Anterior cingulate cortex (tissue), 58 donors: ENCODE results near the gene ACAP3.

ENCODE experiments used
- DNase-seq, 58 donors: peaks; one replicate each; lab custom pipeline; 2025; lab: John Stamatoyannopoulos, UW

The ACAP3 gene

DNA sequence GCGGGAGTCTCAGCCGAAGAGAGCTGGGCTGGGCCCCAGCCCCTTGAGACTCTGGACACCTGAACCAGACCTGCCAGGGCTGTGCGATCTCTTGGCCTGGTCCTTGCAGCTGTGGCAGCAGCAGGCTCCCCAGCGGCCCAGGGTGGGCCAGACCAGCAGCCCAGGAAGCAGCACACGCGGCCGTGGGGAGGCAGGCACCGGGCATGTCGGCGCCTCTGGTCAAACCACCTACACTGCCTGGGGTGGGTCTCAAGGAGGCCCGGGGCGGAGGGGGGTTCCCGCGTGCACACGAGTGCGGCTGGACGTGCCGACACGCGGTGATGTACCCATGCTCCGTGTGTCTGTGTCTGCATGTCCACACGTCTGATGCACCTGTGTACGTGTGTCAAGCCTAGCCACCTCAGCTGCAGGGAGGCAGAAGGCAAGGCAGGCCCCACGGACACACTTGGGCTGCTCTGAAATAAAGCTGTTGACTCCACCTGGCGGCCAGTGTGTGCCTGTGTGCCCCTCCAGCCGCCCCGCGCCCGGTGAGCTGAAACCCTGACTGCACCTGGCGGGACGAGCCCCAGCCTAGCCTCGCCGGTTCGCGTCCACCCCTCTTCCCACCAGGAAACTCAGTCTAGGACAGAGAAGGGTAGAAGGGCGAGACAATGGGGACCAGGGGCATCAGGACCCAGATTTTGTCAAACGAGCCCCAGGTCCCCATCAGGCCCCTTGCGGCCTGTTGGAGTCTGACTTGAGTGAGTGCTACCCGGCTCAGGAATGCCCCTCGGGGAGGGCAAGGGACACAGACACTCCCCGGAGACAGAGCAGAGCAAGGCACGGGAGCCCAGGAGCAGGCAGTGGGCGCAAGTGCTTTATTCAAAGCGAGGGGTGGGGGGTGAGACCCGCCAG lies 15.9 kb downstream of the ACAP3 start:
- peak in 16 of 58 donors; percentile 11 to 54 (median 34) for DNase-seq

DNA sequence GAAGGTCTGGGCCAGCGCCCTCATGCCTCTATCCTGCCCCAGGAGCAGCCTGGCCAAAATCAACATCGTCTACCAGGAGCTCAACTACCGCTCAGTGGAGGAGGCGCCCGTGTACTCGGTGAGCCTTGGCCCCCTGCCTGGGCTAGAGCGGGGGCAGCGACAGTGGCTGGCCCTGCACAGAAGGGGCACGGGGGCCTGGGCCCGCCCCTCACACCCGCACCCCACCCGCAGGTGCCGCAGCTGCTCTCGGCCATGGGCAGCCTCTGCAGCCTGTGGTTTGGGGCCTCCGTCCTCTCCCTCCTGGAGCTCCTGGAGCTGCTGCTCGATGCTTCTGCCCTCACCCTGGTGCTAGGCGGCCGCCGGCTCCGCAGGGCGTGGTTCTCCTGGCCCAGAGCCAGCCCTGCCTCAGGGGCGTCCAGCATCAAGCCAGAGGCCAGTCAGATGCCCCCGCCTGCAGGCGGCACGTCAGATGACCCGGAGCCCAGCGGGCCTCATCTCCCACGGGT lies 16.7 kb downstream of the ACAP3 start:
- DNase-seq = peak in 1 of 58 donors; percentile 30

GRCh38 chr1:1290238-1290731 lies 17.4 kb downstream of the ACAP3 start:
- peak in 8 of 58 donors; percentile 9 to 52 (median 32) for DNase-seq

- DNase-seq = no peak
Observed at GRCh38 chr1:1287288-1288110, 20.2 kb downstream of the ACAP3 start.

DNA sequence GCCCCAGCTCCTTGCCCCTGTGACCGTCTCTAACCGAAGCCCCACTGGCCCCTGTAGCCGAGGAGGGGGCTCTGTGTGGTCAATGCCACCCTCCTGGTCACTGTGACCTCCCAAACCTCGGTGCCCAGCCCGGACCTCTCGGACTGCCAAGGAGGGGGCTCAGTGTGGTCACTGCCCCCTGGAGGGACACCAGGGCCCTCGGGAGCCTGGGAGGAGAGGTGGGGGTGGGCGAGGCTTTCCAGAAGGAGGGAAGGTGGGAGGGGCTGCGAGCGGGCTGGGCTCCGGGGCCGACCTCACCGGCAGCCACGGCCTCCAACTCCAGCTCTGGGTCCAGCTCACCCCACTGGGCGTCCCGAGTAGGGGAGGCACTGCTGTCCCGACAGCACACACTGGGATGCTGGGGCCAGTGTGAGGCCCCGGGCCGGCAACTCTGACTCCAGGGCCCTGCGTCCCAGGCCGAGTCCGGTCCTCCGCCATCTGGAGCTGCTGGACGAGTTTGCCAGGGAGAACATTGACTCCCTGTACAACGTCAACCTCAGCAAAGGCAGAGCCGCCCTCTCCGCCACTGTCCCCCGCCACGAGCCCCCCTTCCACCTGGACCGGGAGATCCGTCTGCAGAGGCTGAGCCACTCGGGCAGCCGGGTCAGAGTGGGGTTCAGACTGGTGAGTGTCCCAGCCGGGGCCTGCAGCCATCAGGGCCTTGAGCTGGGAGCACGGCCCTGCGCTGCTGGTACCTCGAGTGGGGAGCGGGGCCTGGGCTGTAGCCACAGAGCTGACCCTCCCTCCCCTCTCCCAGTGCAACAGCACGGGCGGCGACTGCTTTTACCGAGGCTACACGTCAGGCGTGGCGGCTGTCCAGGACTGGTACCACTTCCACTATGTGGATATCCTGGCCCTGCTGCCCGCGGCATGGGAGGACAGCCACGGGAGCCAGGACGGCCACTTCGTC lies 21.1 kb downstream of the ACAP3 start:
- DNase-seq = no peak

DNA sequence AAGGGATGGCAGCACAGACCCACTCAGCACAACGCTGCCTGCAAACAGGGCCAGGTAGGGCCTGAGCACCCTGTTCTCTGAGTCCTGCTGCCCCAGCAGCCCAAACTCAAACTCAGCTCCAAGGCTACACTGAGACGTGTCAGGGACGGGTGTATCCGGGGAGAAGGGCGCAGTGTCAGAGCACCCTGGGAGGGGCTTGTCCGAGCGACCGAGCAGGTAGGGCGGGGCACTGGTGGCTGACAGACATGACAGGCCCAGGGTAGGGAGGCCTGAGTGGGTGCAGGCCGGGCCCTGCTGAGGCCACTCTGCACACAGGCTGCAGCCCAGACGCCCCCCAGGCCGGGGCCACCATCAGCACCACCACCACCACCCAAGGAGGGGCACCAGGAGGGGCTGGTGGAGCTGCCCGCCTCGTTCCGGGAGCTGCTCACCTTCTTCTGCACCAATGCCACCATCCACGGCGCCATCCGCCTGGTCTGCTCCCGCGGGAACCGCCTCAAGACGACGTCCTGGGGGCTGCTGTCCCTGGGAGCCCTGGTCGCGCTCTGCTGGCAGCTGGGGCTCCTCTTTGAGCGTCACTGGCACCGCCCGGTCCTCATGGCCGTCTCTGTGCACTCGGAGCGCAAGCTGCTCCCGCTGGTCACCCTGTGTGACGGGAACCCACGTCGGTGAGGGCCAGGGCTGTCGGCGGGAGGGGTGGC lies 22.0 kb downstream of the ACAP3 start:
- no peak for DNase-seq

DNA sequence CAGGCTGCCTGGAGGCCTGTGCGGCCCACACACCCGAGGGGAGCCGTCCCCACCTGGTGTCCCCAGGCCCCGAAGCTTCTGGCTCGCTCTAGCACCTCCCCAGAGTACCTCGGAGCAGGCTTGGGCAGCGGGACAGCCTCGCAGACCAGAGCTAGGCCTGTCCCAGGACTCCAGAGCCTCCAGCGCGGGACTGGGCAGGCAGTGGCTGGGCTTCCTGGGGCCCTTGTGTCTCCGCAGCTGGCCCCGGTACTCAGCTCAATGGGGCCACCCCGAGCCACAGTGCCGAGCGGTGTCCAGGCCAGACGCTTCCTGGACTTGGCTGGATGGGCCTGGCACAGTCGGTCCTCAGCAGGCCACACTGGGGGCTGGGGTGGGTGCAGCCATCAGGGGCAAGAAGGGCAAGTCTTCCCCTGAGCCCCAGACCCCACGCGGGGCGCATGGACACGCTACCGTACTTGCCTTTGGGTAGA lies 22.6 kb downstream of the ACAP3 start:
- DNase-seq = no peak

DNA sequence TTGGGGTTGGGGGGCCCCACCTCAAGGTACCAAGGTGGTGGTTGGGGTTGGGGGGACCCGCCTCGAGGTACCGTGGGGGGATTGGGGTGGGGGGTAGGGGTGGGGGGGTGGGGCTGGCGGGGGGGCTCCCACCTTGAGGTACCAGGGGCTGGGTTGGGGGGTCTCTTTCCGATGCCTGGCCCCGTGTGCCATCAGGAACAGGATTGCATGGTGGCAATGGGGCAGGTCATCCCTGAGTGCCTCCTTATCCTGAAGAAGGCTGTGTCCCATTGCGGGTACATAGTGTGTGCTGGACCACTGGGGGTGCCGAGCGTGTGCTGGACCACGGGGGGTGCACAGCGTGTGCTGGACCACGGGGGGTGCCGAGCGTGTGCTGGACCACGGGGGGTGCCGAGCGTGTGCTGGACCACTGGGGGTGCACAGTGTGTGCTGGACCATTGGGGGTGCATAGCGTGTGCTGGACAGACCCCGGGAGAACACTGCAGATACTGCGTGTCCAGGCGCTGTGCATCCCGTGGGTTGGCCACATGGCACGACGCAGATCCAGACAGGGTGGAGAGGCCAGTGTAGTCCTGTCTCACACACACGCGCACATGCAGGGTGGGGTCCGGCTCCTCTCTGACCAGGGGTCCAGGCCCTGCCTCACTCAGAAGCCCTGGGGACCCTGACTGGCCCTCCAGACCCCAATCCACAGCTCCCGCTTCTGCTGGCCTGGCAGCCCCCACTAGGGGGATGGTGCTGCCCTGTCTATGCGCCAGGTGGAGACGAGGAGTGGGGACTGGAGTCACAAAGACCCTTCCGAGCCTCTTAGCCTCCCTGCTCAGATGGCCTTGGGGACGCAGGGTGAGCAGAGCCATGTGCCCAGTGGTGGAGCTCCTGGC lies 23.3 kb downstream of the ACAP3 start:
- DNase-seq = no peak

- no peak for DNase-seq
Observed at GRCh38 chr1:1283821-1284220, 23.9 kb downstream of the ACAP3 start.

DNA sequence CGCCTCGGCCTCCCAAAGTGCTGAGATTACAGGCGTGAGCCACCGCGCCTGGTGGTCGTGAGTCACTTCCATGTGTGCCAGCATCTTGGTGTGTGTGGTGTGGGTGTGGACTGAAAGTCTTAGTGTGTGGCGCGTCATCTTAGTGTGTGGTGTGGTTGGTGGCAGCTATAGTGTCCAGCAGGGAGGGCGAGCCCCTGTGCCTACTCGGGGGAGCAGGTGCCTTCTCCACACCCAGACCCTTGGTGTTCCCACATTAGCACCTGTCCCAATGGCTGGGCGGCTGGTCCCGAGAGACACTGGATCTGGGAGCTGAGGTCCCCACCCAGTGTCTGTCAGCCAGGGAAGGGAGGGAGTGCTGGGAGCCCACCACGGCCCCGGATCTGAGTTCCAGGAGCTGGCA lies 24.7 kb downstream of the ACAP3 start:
- no peak for DNase-seq

GRCh38 chr1:1281533-1282321 lies 26.0 kb downstream of the ACAP3 start:
- DNase-seq = peak in 1 of 58 donors; percentile 15

DNA sequence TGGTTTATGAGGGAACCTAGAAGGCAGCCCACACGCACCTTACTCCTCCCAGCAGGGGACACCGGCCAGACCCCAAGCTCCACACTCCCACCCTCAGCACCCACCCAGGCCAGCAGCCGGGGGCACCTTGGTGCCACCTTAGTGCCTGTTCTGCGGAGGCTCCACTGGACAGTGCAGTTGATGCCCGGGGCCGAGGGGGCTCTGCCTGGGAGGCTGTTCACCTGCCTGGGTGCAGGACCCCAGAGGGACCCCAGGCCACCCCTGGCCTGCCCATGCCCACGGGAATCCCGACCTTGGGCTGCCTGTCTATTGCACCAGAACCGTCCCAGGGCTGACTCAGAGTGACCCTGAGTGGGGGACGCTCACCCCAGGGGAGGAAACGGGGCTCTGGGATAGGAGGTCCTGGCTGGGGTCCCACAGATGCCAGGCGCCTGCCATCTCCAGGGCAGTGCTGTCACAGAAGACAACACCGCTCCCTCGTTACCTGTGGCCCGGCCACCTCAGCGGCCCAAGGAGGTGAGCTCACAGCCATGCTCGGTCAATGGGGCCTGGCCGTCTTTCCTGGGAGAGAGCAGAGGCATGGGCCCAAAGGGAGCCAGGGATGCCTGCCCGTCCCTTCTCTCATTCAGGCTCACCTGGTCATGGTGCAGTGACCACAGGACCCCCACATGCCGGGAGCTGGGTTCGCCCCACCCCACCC lies 26.8 kb downstream of the ACAP3 start:
- DNase-seq = no peak

GRCh38 chr1:1279028-1279427 lies 28.7 kb downstream of the ACAP3 start:
- no peak for DNase-seq

- DNase-seq = no peak
Observed at GRCh38 chr1:1278620-1279019, 29.1 kb downstream of the ACAP3 start.

- no peak for DNase-seq
Observed at GRCh38 chr1:1275836-1276235, 31.9 kb downstream of the ACAP3 start.

- DNase-seq = no peak
Observed at GRCh38 chr1:1274931-1275431, 32.7 kb downstream of the ACAP3 start.
